ENCODE results near the gene AKAP6. TPM values are rescaled to one million over a fixed set of nuclear protein-coding genes. Genes with fewer than 3 reads are reported as not detected.

AKAP6 gene
- total RNA-seq, 1 experiment from 2014 or later = 1.9 TPM

DNA sequence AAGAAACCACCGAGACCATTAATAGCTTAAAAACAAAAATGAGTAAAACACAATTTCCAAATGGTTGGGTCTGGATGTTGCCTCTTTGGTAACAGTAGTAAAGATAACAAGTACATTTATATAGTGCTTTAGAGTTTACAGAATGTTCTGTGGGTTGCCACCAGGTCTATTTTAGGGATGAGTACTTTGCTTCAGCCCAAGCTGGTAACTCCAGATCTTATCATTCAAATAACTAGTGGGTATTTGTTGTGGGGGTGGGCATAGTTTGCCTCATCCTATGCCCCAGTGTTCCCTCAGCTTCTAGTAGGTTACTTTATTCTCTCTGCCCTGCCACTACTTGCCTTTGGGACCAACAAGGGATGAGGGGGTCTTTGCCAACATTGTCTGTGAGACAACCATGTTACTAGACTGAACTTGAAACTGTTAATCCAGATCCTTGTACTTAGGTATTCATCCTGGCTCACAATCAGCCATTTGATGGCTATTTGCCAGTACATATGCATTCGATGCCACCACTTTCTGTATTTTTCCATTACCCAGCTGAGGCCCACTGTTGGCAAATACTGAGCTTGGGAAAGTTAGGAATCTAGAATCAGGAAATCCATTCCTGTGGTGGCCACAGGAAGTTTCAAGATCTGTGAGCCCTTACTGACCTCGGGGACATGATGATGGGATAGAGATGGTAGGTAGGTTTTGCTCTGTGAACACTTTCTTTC lies 17.6 kb upstream of the AKAP6 start:
- no TSS peak for BruUV-seq (replicated peaks)
- H3K4me1 ChIP-seq (ENCODE audit: control insufficient read depth in 1 of 2, insufficient read depth in 2 of 2, low read length in 2 of 2) = no peaks in the 10 kb centered on the region
- H3K9ac ChIP-seq (ENCODE audit: low read length) = no peak overlapping the region
- ChIA-PET POLR2A (no interaction called here), CTCF (no interaction called here), RAD21 (ENCODE audit: low non-redundant PET in 1 of 2, low total read pairs in 2 of 2, uncharacterized antibody in 2 of 2, unreplicated experiment in 2 of 2) (no interaction called here)
- no peaks in the 10 kb centered on the region for H4K20me1 ChIP-seq (ENCODE audit: insufficient read depth)
- intact Hi-C loops (cut with micrococcal nuclease) = no loop called here
- H3K79me2 ChIP-seq (ENCODE audit: insufficient read depth, low read length) = no peaks in the 10 kb centered on the region
- DNase-seq (ENCODE audit: low read depth, low spot score) = no peak
- H3K4me2 ChIP-seq (ENCODE audit: low read length) = no peak overlapping the region
- no peaks in the 10 kb centered on the region for H3K9me3 ChIP-seq (ENCODE audit: control insufficient read depth in 1 of 2, insufficient read depth in 1 of 2, low read depth in 1 of 2, low read length in 2 of 2)
- no peaks in the 10 kb centered on the region for H3K9me2 ChIP-seq (ENCODE audit: insufficient read depth)
- no peak overlapping the region for H3K27ac ChIP-seq (ENCODE audit: low read depth, low read length)
- no peak for ATAC-seq
- H2AFZ ChIP-seq (ENCODE audit: low read depth, low read length, poor library complexity, severe bottlenecking) = no peak overlapping the region
- TF ChIP-seq, protein P1, sequence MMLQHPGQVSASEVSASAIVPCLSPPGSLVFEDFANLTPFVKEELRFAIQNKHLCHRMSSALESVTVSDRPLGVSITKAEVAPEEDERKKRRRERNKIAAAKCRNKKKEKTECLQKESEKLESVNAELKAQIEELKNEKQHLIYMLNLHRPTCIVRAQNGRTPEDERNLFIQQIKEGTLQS (IDR thresholded peaks at IDR 0.05) = no peak
- no peak for TF ChIP-seq POLR2A (IDR thresholded peaks at IDR 0.05; ENCODE audit: borderline replicate concordance, extremely low read depth, insufficient read depth, insufficient read length)
- TF ChIP-seq EZH2 (IDR thresholded peaks at IDR 0.05) = no peak
- TF ChIP-seq ZNF274 (IDR thresholded peaks at IDR 0.05; ENCODE audit: low read depth, low read length) = no peak
- TF ChIP-seq, protein P2, sequence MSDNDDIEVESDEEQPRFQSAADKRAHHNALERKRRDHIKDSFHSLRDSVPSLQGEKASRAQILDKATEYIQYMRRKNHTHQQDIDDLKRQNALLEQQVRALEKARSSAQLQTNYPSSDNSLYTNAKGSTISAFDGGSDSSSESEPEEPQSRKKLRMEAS (IDR thresholded peaks at IDR 0.05) = no peak
- H3K27me3 ChIP-seq (ENCODE audit: insufficient read depth, low read length) = no peaks in the 10 kb centered on the region
- H3K4me3 ChIP-seq (replicated peaks in 1 of 2; ENCODE audit: low read depth in 1 of 2, low read length in 2 of 2) = no peak overlapping the region
- H3K36me3 ChIP-seq (ENCODE audit: control insufficient read depth in 1 of 2, insufficient read depth in 2 of 2, low read length in 2 of 2) = no peaks in the 10 kb centered on the region

DNA sequence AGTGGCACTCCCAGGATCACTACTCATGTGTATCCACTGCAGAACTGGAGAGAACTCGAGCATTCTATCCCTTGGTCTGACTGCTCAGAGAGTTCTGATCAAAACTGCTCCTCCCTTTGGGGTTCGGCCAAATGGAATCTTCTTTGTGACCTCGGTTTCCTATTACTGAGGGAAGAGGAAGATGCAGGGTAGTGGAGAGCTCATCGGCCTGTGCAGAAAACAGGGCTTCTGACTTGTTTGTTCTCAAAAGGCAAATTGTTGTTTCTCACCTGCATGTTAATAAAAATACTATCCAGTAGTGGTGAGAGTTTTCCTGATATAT lies 17.1 kb upstream of the AKAP6 start:
- Histone ChIP-seq H3K79me2 (ENCODE audit: insufficient read depth, low read length) (no peaks in the 10 kb centered on the region), H4K20me1 (ENCODE audit: insufficient read depth) (no peaks in the 10 kb centered on the region), H3K9me3 (ENCODE audit: control insufficient read depth in 1 of 2, insufficient read depth in 1 of 2, low read depth in 1 of 2, low read length in 2 of 2) (no peaks in the 10 kb centered on the region), H3K36me3 (ENCODE audit: control insufficient read depth in 1 of 2, insufficient read depth in 2 of 2, low read length in 2 of 2) (no peaks in the 10 kb centered on the region), H3K27ac (ENCODE audit: low read depth, low read length) (no peak overlapping the region), H3K4me2 (ENCODE audit: low read length) (no peak overlapping the region), H3K9ac (ENCODE audit: low read length) (no peak overlapping the region), H3K9me2 (ENCODE audit: insufficient read depth) (no peaks in the 10 kb centered on the region), H3K4me1 (ENCODE audit: control insufficient read depth in 1 of 2, insufficient read depth in 2 of 2, low read length in 2 of 2) (no peaks in the 10 kb centered on the region), H2AFZ (ENCODE audit: low read depth, low read length, poor library complexity, severe bottlenecking) (no peak overlapping the region), H3K4me3 (replicated peaks in 1 of 2; ENCODE audit: low read depth in 1 of 2, low read length in 2 of 2) (no peak overlapping the region), H3K27me3 (ENCODE audit: insufficient read depth, low read length) (no peaks in the 10 kb centered on the region)
- CTCF ChIA-PET = no interaction called here
- DNase-seq (ENCODE audit: low read depth, low spot score) = no peak
- POLR2A ChIA-PET = no interaction called here
- no peak for ATAC-seq
- RAD21 ChIA-PET (ENCODE audit: low non-redundant PET in 1 of 2, low total read pairs in 2 of 2, uncharacterized antibody in 2 of 2, unreplicated experiment in 2 of 2) = no interaction called here
- intact Hi-C loops (cut with micrococcal nuclease) = no loop called here
- BruUV-seq (replicated peaks) = no TSS peak
- TF ChIP-seq EZH2 (IDR thresholded peaks at IDR 0.05) (no peak), EZH2phosphoT487 (IDR thresholded peaks at IDR 0.05; ENCODE audit: borderline replicate concordance) (no peak), EGR1 (IDR thresholded peaks at IDR 0.05; ENCODE audit: low read depth) (no peak), CEBPB (IDR thresholded peaks at IDR 0.05; ENCODE audit: low read depth) (no peak), SP1 (IDR thresholded peaks at IDR 0.05; ENCODE audit: low read depth) (no peak), YY1 (IDR thresholded peaks at IDR 0.05; ENCODE audit: extremely low read depth, insufficient replicate concordance, low read depth, low read length) (no peak)
- TF ChIP-seq, protein P3, sequence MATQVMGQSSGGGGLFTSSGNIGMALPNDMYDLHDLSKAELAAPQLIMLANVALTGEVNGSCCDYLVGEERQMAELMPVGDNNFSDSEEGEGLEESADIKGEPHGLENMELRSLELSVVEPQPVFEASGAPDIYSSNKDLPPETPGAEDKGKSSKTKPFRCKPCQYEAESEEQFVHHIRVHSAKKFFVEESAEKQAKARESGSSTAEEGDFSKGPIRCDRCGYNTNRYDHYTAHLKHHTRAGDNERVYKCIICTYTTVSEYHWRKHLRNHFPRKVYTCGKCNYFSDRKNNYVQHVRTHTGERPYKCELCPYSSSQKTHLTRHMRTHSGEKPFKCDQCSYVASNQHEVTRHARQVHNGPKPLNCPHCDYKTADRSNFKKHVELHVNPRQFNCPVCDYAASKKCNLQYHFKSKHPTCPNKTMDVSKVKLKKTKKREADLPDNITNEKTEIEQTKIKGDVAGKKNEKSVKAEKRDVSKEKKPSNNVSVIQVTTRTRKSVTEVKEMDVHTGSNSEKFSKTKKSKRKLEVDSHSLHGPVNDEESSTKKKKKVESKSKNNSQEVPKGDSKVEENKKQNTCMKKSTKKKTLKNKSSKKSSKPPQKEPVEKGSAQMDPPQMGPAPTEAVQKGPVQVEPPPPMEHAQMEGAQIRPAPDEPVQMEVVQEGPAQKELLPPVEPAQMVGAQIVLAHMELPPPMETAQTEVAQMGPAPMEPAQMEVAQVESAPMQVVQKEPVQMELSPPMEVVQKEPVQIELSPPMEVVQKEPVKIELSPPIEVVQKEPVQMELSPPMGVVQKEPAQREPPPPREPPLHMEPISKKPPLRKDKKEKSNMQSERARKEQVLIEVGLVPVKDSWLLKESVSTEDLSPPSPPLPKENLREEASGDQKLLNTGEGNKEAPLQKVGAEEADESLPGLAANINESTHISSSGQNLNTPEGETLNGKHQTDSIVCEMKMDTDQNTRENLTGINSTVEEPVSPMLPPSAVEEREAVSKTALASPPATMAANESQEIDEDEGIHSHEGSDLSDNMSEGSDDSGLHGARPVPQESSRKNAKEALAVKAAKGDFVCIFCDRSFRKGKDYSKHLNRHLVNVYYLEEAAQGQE (IDR thresholded peaks at IDR 0.05; ENCODE audit: low read depth) = no peak
- TF ChIP-seq, protein P4, sequence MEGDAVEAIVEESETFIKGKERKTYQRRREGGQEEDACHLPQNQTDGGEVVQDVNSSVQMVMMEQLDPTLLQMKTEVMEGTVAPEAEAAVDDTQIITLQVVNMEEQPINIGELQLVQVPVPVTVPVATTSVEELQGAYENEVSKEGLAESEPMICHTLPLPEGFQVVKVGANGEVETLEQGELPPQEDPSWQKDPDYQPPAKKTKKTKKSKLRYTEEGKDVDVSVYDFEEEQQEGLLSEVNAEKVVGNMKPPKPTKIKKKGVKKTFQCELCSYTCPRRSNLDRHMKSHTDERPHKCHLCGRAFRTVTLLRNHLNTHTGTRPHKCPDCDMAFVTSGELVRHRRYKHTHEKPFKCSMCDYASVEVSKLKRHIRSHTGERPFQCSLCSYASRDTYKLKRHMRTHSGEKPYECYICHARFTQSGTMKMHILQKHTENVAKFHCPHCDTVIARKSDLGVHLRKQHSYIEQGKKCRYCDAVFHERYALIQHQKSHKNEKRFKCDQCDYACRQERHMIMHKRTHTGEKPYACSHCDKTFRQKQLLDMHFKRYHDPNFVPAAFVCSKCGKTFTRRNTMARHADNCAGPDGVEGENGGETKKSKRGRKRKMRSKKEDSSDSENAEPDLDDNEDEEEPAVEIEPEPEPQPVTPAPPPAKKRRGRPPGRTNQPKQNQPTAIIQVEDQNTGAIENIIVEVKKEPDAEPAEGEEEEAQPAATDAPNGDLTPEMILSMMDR (IDR thresholded peaks at IDR 0.05 in 2 of 3, conservative IDR thresholded peaks at IDR 0.05 in 1 of 3; ENCODE audit: borderline replicate concordance in 1 of 3, insufficient read depth in 1 of 3, low read depth in 2 of 3, low read length in 2 of 3) = no peak
- TF ChIP-seq, protein P2 (IDR thresholded peaks at IDR 0.05) = no peak
